Measurements from ENCODE around the gene ZNF799.
"Not testable (repeated sequence)": the region's sequence is repeated elsewhere in the genome, so short reads cannot be mapped to it uniquely, and the experiment has no call there.

The ZNF799 gene

GRCh38 chr19:12364391-12365235 lies 36.5 kb downstream of the ZNF799 start:
- in situ Hi-C loops (cut with HindIII; ENCODE audit: low sequenced_read_pairs), result no loop called here

- in situ Hi-C loops (cut with HindIII; ENCODE audit: low sequenced_read_pairs), result not testable (repeated sequence)
Measured at GRCh38 chr19:12362236-12362635, 38.8 kb downstream of the ZNF799 start.

GRCh38 chr19:12353375-12353774 lies 47.7 kb downstream of the ZNF799 start:
- in situ Hi-C loops (cut with HindIII; ENCODE audit: low sequenced_read_pairs), result no loop called here

- in situ Hi-C loops (cut with HindIII; ENCODE audit: low sequenced_read_pairs), result no loop called here
Measured at GRCh38 chr19:12350890-12351197, 50.2 kb downstream of the ZNF799 start.

- in situ Hi-C loops (cut with HindIII; ENCODE audit: low sequenced_read_pairs), result no loop called here
Measured at GRCh38 chr19:12350185-12350889, 50.7 kb downstream of the ZNF799 start.

GRCh38 chr19:12346896-12347295 lies 54.2 kb downstream of the ZNF799 start:
- in situ Hi-C loops (cut with HindIII; ENCODE audit: low sequenced_read_pairs), result no loop called here

- in situ Hi-C loops (cut with HindIII; ENCODE audit: low sequenced_read_pairs), result no loop called here
Measured at GRCh38 chr19:12345197-12345596, 55.9 kb downstream of the ZNF799 start.
